Natural killer cell (primary cell): ENCODE results near the gene OR6N2. TPM values are rescaled to one million over a fixed set of nuclear protein-coding genes. Genes with fewer than 3 reads are reported as not detected.

Source experiments
- ATAC-seq, 3 donors: fragments of 150-1000 bp in 2 of 3; fragments of 200-7000 bp in 1 of 3; cut with Tn5 transposase; 1 replicate in 1 of 3; 2 replicates in 2 of 3; pipeline ENCODE4 v1.10.0; 2021; ENCODE audit warnings: mild to moderate bottlenecking in 2 of 3, moderate library complexity in 2 of 3
- DNase-seq, 2 donors: peaks; one replicate each; pipeline versions ENCODE4 v3.0.0 to v3.0.0-alpha.2; 2013 to 2021; ENCODE audit warnings: mixed read lengths in 1 of 2
- H3K27ac ChIP-seq: one replicate; pipeline ENCODE4 v1.5.1; 2013; ENCODE audit warnings: mild to moderate bottlenecking, low read length
- H3K27me3 ChIP-seq: one replicate; pipeline ENCODE4 v1.6.1; 2013; ENCODE audit warnings: low read length; ENCODE audit not compliant: control insufficient read depth, insufficient read depth
- H3K36me3 ChIP-seq: one replicate; pipeline ENCODE4 v1.6.1; 2013; ENCODE audit warnings: low read length; ENCODE audit not compliant: control insufficient read depth, insufficient read depth
- H3K4me1 ChIP-seq: one replicate; pipeline ENCODE4 v1.6.1; 2013; ENCODE audit warnings: low read length; ENCODE audit not compliant: control insufficient read depth, insufficient read depth
- H3K4me3 ChIP-seq: one replicate; pipeline ENCODE4 v1.5.1; 2013; ENCODE audit warnings: low read length
- H3K9me3 ChIP-seq: one replicate; pipeline ENCODE4 v1.6.1; 2013; ENCODE audit warnings: low read length; ENCODE audit not compliant: control insufficient read depth, insufficient read depth
- H3K27ac Mint-ChIP-seq, 2 donors: one replicate each; pipeline ENCODE4 v1.8.0; 2022; ENCODE audit warnings: mild to moderate bottlenecking in 2 of 2, mixed read lengths in 2 of 2, moderate library complexity in 1 of 2
- H3K27me3 Mint-ChIP-seq, 2 donors: one replicate each; pipeline ENCODE4 v1.8.0; 2022; ENCODE audit warnings: low read depth in 2 of 2, mixed read lengths in 2 of 2
- H3K36me3 Mint-ChIP-seq: one replicate; pipeline ENCODE4 v1.8.0; 2022; ENCODE audit warnings: mixed read lengths
- H3K4me1 Mint-ChIP-seq, 2 donors: one replicate each; pipeline ENCODE4 v1.8.0; 2022; ENCODE audit warnings: mixed read lengths in 2 of 2
- H3K4me3 Mint-ChIP-seq: one replicate; pipeline ENCODE4 v1.8.0; 2022; ENCODE audit warnings: mild to moderate bottlenecking, moderate library complexity, mixed read lengths
- H3K9me3 Mint-ChIP-seq, 2 donors: one replicate each; pipeline ENCODE4 v1.8.0; 2022; ENCODE audit warnings: mixed read lengths in 2 of 2
- WGBS: methylation state at CpG from one replicate; pipeline ENCODE4 v1.1.7; 2013; ENCODE audit warnings: missing lambda C conversion rate; ENCODE audit not compliant: insufficient coverage; 5-methylcytosine and 5-hydroxymethylcytosine counted together
- intact Hi-C: fragments of 100-400 bp; cut with micrococcal nuclease; formaldehyde crosslinking; loops from one replicate; pipeline ENCODE4 v1.14.2; 2022
- total RNA-seq, 4 donors: library from RNA; stranded (reverse); fragments of 120-200 nt in 1 of 4; gene quantifications; one replicate each; pipeline versions ENCODE4 v1.2.3 to v1.2.4, GENCODE V29; 2013 to 2022
- TF ChIP-seq, protein P1 (sequence below): fragments of 200-600 bp; IDR thresholded peaks from one replicate; pipeline ENCODE4 v1.8.0; 2022; ENCODE audit warnings: antibody characterized with exemption

Gene OR6N2
- total RNA-seq, 3 donors from 2014 or later (not counting 1 experiment from before 2014, with no cell fraction given), result 0.95 TPM; not detected in 2

GRCh38 chr1:158819461-158820443, 38.7 kb upstream of the OR6N2 start:
- Mint-ChIP-seq H3K27me3 (no peaks in the 10 kb centered on the region), H3K27ac (peak overlapping the region; percentile 85 to 87), H3K4me1 (peaks cover 22 to 29% of the 10 kb centered on the region in 2 donors), H3K9me3 (no peaks in the 10 kb centered on the region), H3K4me3 (peak overlapping the region; percentile 84), H3K36me3 (no peaks in the 10 kb centered on the region)
- H3K4me3 ChIP-seq, result no peak overlapping the region
- peak overlapping the region; percentile 63 for H3K27ac ChIP-seq
- intact Hi-C loops, result loop anchor here (2.0 kb wide), 2 partner anchors 111 to 189 kb away; partner anchors contain the start of genes IFI16 and PYHIN1
- no peaks in the 10 kb centered on the region for H3K27me3 ChIP-seq
- H3K36me3 ChIP-seq, result no peaks in the 10 kb centered on the region
- H3K4me1 ChIP-seq, result peaks cover 14% of the 10 kb centered on the region
- TF ChIP-seq, protein P1, sequence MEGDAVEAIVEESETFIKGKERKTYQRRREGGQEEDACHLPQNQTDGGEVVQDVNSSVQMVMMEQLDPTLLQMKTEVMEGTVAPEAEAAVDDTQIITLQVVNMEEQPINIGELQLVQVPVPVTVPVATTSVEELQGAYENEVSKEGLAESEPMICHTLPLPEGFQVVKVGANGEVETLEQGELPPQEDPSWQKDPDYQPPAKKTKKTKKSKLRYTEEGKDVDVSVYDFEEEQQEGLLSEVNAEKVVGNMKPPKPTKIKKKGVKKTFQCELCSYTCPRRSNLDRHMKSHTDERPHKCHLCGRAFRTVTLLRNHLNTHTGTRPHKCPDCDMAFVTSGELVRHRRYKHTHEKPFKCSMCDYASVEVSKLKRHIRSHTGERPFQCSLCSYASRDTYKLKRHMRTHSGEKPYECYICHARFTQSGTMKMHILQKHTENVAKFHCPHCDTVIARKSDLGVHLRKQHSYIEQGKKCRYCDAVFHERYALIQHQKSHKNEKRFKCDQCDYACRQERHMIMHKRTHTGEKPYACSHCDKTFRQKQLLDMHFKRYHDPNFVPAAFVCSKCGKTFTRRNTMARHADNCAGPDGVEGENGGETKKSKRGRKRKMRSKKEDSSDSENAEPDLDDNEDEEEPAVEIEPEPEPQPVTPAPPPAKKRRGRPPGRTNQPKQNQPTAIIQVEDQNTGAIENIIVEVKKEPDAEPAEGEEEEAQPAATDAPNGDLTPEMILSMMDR, result no peak
- ATAC-seq, result peak; percentile 94 to 97 (median 97)
- DNase-seq, result peak in 1 of 2 donors; percentile 46
- no peaks in the 10 kb centered on the region for H3K9me3 ChIP-seq
- 75% methylated on average over 4 of the region's 7 CpGs for WGBS

- Histone ChIP-seq H3K4me1 (peaks cover 14% of the 10 kb centered on the region), H3K27me3 (no peaks in the 10 kb centered on the region), H3K27ac (peak overlapping the region; percentile 63), H3K4me3 (no peak overlapping the region), H3K36me3 (no peaks in the 10 kb centered on the region), H3K9me3 (no peaks in the 10 kb centered on the region)
- peak overlapping the region; percentile 85 to 87 for H3K27ac Mint-ChIP-seq
- WGBS, result no CpG with 5 or more reads among the region's 1 CpG
- intact Hi-C loops, result loop anchor here (2.0 kb wide), 2 partner anchors 112 to 190 kb away; partner anchors contain the start of genes IFI16 and PYHIN1
- H3K9me3 Mint-ChIP-seq, result no peaks in the 10 kb centered on the region
- no peak for DNase-seq
- H3K27me3 Mint-ChIP-seq, result no peaks in the 10 kb centered on the region
- TF ChIP-seq, protein P1, result no peak
- ATAC-seq, result peak in 1 of 3 donors; percentile 30
- H3K36me3 Mint-ChIP-seq, result no peaks in the 10 kb centered on the region
- peaks cover 22 to 29% of the 10 kb centered on the region in 2 donors for H3K4me1 Mint-ChIP-seq
- peak overlapping the region; percentile 84 for H3K4me3 Mint-ChIP-seq
These were observed 38.0 kb upstream of the OR6N2 start for GRCh38 chr1:158818975-158819431.

DNA sequence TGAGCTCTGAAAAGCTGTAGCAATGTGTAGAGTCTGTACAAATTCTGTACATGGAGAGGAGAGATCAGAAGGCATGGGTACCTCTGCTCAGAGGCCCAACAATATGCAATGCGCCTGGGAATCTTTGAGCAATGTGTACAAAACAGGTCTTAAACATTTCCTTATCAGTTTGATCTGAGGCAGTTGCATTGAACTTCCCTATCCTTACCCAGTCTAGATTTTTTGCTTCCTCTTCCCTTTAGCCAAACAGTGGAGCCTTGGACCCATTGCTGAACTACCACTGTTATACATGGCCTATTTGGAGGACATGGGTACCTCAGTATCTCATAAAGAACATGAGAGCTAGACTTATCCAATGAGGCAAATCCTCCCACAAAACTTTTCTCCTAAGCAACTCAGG, 37.6 kb upstream of the OR6N2 start:
- H3K4me1 Mint-ChIP-seq, result peaks cover 22 to 29% of the 10 kb centered on the region in 2 donors
- Histone ChIP-seq H3K4me3 (no peak overlapping the region), H3K27me3 (no peaks in the 10 kb centered on the region), H3K27ac (peak overlapping the region; percentile 63), H3K36me3 (no peaks in the 10 kb centered on the region), H3K4me1 (peaks cover 14% of the 10 kb centered on the region), H3K9me3 (no peaks in the 10 kb centered on the region)
- 85% methylated on average over 1 of the region's 1 CpG for WGBS
- no peaks in the 10 kb centered on the region for H3K9me3 Mint-ChIP-seq
- ATAC-seq (no peak), DNase-seq (no peak)
- H3K36me3 Mint-ChIP-seq, result no peaks in the 10 kb centered on the region
- intact Hi-C loops, result loop anchor here (2.0 kb wide), 2 partner anchors 112 to 190 kb away; partner anchors contain the start of genes IFI16 and PYHIN1
- TF ChIP-seq, protein P1, result no peak
- peak overlapping the region; percentile 85 to 87 for H3K27ac Mint-ChIP-seq
- peak overlapping the region; percentile 56 for H3K4me3 Mint-ChIP-seq
- no peaks in the 10 kb centered on the region for H3K27me3 Mint-ChIP-seq
